ENCODE measurements around the gene SCO1.

SCO1 gene

GRCh38 chr17:10653987-10654386 is 43.3 kb downstream of the SCO1 start:
- TF ChIP-seq CTCF (IDR thresholded peaks at IDR 0.05; ENCODE audit: control insufficient read depth, extremely low read depth, insufficient read depth): no peak
- DNase-seq (ENCODE audit: low read depth): no peak
- no peak overlapping the region for H3K4me3 ChIP-seq (ENCODE audit: low read depth, low read length)

- no peak overlapping the region for H3K4me3 ChIP-seq (ENCODE audit: low read depth, low read length)
- TF ChIP-seq CTCF (IDR thresholded peaks at IDR 0.05; ENCODE audit: control insufficient read depth, extremely low read depth, insufficient read depth): no peak
- DNase-seq (ENCODE audit: low read depth): no peak
Observed at GRCh38 chr17:10652984-10653659, 44.2 kb downstream of the SCO1 start.

GRCh38 chr17:10651927-10652326 is 45.4 kb downstream of the SCO1 start:
- no peak overlapping the region for H3K4me3 ChIP-seq (ENCODE audit: low read depth, low read length)
- TF ChIP-seq CTCF (IDR thresholded peaks at IDR 0.05; ENCODE audit: control insufficient read depth, extremely low read depth, insufficient read depth): no peak
- no peak for DNase-seq (ENCODE audit: low read depth)

GRCh38 chr17:10649602-10650001 is 47.7 kb downstream of the SCO1 start:
- no peak for TF ChIP-seq CTCF (IDR thresholded peaks at IDR 0.05; ENCODE audit: control insufficient read depth, extremely low read depth, insufficient read depth)
- H3K4me3 ChIP-seq (ENCODE audit: low read depth, low read length): no peak overlapping the region
- no peak for DNase-seq (ENCODE audit: low read depth)

- no peak for DNase-seq (ENCODE audit: low read depth)
- TF ChIP-seq CTCF (IDR thresholded peaks at IDR 0.05; ENCODE audit: control insufficient read depth, extremely low read depth, insufficient read depth): no peak
- H3K4me3 ChIP-seq (ENCODE audit: low read depth, low read length): no peak overlapping the region
Observed at GRCh38 chr17:10648956-10649355, 48.4 kb downstream of the SCO1 start.

GRCh38 chr17:10648381-10648780 is 49.0 kb downstream of the SCO1 start:
- H3K4me3 ChIP-seq (ENCODE audit: low read depth, low read length): no peak overlapping the region
- TF ChIP-seq CTCF (IDR thresholded peaks at IDR 0.05; ENCODE audit: control insufficient read depth, extremely low read depth, insufficient read depth): no peak
- DNase-seq (ENCODE audit: low read depth): no peak

GRCh38 chr17:10646392-10646990 is 50.8 kb downstream of the SCO1 start:
- peak; percentile 42 for DNase-seq (ENCODE audit: low read depth)
- no peak overlapping the region for H3K4me3 ChIP-seq (ENCODE audit: low read depth, low read length)
- peak; percentile 87 for TF ChIP-seq CTCF (IDR thresholded peaks at IDR 0.05; ENCODE audit: control insufficient read depth, extremely low read depth, insufficient read depth)

Measured in LNCaP clone FGC (cell line).